Measurements from ENCODE around the gene MYO9B. TPM values are rescaled to one million over a fixed set of nuclear protein-coding genes. Genes with fewer than 3 reads are reported as not detected.
A peak's percentile ranks its signal among the peaks of the same experiment; 100 is the strongest.

The MYO9B gene
- total and polyA plus RNA-seq, 2 of the 13 experiments (the other 11 are each of a cell fraction or from before 2014, with no cell fraction given), result 18.0 to 18.3 TPM

DNA sequence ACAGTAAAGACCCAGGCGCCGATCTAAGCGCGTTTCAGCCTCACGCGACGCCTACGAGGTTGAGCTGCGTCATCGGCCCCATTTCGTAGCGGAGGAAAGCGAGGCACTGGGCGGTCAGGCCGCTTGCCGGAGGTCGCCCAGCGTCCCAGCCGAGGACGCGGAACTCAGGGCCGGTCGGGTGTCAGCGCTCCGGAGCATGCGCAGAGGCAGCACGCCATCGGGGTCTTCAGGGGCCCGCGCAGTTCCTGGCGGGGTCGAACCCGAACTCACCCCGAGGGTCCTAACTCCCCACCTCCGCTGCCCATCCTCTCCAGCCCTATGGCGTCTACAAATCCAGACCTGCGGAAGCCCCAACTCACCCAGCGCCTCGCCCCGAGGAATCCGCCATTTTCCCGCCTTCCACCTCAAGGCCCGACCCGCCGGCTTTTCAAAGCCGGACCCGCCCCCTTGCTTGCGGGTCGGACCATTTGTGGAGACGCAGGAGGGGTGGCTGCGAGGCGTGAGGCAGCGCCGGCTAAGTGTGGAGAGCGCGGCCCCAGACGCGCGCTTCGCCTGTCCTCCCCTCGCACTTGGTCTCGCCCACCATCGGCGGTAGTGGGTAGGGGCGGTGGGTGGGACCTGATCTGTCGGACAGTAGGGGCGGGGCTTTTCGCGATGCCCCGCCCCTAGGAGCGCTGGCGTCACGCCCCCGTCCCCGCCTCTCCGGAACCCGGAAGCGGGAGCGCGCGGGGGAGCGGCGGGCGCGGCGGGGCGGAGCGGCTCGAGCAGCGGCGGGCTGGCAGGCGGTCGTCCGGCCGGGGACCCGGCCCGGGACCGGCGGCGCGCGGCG is at the start of gene MYO9B, which contains the start of gene HAUS8 (continued):
- TF ChIP-seq, protein P1, sequence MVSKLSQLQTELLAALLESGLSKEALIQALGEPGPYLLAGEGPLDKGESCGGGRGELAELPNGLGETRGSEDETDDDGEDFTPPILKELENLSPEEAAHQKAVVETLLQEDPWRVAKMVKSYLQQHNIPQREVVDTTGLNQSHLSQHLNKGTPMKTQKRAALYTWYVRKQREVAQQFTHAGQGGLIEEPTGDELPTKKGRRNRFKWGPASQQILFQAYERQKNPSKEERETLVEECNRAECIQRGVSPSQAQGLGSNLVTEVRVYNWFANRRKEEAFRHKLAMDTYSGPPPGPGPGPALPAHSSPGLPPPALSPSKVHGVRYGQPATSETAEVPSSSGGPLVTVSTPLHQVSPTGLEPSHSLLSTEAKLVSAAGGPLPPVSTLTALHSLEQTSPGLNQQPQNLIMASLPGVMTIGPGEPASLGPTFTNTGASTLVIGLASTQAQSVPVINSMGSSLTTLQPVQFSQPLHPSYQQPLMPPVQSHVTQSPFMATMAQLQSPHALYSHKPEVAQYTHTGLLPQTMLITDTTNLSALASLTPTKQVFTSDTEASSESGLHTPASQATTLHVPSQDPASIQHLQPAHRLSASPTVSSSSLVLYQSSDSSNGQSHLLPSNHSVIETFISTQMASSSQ (IDR thresholded peaks at IDR 0.05; ENCODE audit: low read depth), result no peak
- TF ChIP-seq, protein P1 (CRISPR knock-in tag; IDR thresholded peaks at IDR 0.05; ENCODE audit: borderline replicate concordance), result no peak; the same call in 1 of the 2 replicates
- TF ChIP-seq KMT2B (CRISPR knock-in tag; IDR thresholded peaks at IDR 0.05) (peak; percentile 65), ZBTB7B (CRISPR knock-in tag; IDR thresholded peaks at IDR 0.05) (peak; percentile 72), LCORL (IDR thresholded peaks at IDR 0.05) (no peak), LCORL (CRISPR knock-in tag; IDR thresholded peaks at IDR 0.05) (peak; percentile 65), ZNF564 (CRISPR knock-in tag; IDR thresholded peaks at IDR 0.05) (no peak), ZNF782 (CRISPR knock-in tag; IDR thresholded peaks at IDR 0.05; ENCODE audit: borderline replicate concordance) (peak; percentile 5; the same call in 1 of the 2 replicates), MED8 (CRISPR knock-in tag; IDR thresholded peaks at IDR 0.05; ENCODE audit: insufficient replicate concordance) (peak; percentile 58), SKI (IDR thresholded peaks at IDR 0.05; ENCODE audit: partially characterized antibody) (peak; percentile 48), ZNF331 (CRISPR knock-in tag; IDR thresholded peaks at IDR 0.05) (peak; percentile 55), ZMYM2 (CRISPR knock-in tag; IDR thresholded peaks at IDR 0.05) (peak; percentile 85)
- TF ChIP-seq, protein P2, sequence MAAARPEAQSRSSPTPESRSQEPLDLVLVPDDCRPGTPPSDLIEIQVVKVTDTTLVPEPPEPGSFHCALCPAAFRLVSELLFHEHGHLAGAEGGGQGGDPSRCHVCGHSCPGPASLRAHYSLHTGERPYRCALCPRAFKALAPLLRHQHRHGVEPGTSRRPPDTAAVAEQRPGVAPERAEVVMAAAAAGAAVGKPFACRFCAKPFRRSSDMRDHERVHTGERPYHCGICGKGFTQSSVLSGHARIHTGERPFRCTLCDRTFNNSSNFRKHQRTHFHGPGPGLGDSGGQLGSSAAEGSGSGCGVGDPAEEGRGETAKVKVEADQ (CRISPR knock-in tag; IDR thresholded peaks at IDR 0.05; ENCODE audit: borderline replicate concordance), result no peak; the same call in 1 of the 2 replicates
- TF ChIP-seq, protein P3, sequence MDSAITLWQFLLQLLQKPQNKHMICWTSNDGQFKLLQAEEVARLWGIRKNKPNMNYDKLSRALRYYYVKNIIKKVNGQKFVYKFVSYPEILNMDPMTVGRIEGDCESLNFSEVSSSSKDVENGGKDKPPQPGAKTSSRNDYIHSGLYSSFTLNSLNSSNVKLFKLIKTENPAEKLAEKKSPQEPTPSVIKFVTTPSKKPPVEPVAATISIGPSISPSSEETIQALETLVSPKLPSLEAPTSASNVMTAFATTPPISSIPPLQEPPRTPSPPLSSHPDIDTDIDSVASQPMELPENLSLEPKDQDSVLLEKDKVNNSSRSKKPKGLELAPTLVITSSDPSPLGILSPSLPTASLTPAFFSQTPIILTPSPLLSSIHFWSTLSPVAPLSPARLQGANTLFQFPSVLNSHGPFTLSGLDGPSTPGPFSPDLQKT (CRISPR knock-in tag; IDR thresholded peaks at IDR 0.05; ENCODE audit: borderline replicate concordance), result no peak
- TF ChIP-seq, protein P4, sequence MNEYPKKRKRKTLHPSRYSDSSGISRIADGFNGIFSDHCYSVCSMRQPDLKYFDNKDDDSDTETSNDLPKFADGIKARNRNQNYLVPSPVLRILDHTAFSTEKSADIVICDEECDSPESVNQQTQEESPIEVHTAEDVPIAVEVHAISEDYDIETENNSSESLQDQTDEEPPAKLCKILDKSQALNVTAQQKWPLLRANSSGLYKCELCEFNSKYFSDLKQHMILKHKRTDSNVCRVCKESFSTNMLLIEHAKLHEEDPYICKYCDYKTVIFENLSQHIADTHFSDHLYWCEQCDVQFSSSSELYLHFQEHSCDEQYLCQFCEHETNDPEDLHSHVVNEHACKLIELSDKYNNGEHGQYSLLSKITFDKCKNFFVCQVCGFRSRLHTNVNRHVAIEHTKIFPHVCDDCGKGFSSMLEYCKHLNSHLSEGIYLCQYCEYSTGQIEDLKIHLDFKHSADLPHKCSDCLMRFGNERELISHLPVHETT (CRISPR knock-in tag; conservative IDR thresholded peaks at IDR 0.05), result peak; percentile 57; the same call in 1 of the 2 replicates
- TF ChIP-seq, protein P5, sequence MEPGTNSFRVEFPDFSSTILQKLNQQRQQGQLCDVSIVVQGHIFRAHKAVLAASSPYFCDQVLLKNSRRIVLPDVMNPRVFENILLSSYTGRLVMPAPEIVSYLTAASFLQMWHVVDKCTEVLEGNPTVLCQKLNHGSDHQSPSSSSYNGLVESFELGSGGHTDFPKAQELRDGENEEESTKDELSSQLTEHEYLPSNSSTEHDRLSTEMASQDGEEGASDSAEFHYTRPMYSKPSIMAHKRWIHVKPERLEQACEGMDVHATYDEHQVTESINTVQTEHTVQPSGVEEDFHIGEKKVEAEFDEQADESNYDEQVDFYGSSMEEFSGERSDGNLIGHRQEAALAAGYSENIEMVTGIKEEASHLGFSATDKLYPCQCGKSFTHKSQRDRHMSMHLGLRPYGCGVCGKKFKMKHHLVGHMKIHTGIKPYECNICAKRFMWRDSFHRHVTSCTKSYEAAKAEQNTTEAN (CRISPR knock-in tag; conservative IDR thresholded peaks at IDR 0.05), result 0 out of 2 replicates have a peak, but pooled peaks have one; percentile 39
- TF ChIP-seq, protein P6, sequence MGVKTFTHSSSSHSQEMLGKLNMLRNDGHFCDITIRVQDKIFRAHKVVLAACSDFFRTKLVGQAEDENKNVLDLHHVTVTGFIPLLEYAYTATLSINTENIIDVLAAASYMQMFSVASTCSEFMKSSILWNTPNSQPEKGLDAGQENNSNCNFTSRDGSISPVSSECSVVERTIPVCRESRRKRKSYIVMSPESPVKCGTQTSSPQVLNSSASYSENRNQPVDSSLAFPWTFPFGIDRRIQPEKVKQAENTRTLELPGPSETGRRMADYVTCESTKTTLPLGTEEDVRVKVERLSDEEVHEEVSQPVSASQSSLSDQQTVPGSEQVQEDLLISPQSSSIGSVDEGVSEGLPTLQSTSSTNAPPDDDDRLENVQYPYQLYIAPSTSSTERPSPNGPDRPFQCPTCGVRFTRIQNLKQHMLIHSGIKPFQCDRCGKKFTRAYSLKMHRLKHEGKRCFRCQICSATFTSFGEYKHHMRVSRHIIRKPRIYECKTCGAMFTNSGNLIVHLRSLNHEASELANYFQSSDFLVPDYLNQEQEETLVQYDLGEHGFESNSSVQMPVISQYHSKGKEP (CRISPR knock-in tag; IDR thresholded peaks at IDR 0.05), result no peak
